Hematopoietic multipotent progenitor cell treated with erythropoietin and hydrocortisone succinate and interleukin-3 and kit ligand, for 8 days (in vitro differentiated cells): ENCODE data around the gene HIBCH.
"Not testable (repeated sequence)": the region's sequence is repeated elsewhere in the genome, so short reads cannot be mapped to it uniquely, and the experiment has no call there.

ENCODE experiments used
- DNase-seq: peaks from one replicate; pipeline ENCODE4 v3.0.0-alpha.2; 2015

HIBCH gene

DNA sequence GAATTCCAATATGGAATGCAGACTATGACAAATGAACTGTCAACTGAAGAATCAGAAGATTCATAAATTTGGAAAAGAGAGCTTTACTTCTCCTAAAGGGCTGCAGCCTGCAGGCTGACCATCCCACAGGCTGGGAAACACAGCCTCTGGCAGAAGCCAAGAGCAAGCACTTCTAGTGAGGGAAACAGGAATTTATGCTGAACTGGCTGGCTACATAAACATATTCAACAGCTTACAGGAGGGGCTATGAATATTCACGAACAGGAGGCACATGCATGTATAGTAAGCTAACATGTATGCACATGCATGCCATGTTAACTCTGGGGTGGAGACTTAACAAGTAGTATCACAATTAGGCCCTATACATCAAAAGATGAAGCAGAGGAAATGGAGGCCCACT is 17.6 kb downstream of the HIBCH start:
- no peak for DNase-seq

DNA sequence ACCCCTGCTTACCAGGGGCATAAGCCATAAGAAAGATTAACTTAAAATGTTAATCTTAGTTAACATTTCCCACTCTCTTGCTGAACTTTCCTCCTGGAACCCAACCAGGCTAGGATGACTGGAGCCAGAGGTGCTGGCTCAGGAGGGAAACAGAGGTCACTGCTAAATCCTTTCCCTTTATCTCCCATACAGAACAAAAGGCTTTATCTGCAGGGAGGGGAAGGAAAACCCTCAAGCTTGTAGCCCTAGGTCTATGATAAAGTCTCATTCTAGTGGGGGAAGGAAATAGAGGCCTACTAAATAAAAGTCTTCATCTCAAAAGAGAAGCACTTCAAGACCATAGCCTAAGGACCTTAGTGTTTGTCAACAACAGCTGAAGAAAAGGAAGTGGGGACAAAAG is 18.6 kb downstream of the HIBCH start:
- DNase-seq: no peak

DNA sequence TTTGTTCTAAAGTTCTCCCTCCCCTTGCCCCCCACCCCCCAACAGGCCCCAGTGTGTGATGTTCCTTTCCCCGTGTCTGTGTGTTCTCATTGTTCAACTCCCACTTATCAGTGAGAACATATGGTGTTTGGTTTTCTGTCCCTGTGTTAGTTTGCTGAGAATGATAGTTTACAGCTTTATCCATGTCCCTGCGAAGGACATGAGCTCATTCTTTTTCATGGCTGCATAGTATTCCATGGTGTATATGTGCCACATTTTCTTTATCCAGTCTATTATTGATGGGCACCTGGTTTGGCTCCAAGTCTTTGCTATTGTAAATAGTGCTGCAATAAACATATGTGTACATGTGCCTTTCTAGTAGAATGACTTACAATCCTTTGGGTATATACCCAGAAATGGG is 21.7 kb downstream of the HIBCH start:
- not testable (repeated sequence) for DNase-seq

DNA sequence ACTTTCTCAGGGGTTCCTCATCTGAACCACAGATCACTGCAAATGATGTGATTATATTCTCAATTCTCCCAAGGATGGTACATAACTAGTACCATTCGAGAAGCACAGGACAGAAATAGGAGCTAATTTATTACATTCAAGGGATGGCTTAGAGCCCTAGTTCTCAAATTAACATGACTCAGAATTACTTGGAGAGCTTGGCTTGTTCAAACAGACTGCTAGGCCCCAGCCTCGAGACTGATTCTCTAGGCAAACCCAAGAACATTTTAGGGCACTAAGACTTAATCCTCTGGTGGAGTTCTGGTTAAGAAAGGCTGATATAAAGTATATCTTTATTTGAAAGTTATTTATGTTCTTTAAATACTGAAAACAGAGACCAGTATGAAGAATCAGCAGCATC is 35.8 kb downstream of the HIBCH start:
- DNase-seq: no peak

DNA sequence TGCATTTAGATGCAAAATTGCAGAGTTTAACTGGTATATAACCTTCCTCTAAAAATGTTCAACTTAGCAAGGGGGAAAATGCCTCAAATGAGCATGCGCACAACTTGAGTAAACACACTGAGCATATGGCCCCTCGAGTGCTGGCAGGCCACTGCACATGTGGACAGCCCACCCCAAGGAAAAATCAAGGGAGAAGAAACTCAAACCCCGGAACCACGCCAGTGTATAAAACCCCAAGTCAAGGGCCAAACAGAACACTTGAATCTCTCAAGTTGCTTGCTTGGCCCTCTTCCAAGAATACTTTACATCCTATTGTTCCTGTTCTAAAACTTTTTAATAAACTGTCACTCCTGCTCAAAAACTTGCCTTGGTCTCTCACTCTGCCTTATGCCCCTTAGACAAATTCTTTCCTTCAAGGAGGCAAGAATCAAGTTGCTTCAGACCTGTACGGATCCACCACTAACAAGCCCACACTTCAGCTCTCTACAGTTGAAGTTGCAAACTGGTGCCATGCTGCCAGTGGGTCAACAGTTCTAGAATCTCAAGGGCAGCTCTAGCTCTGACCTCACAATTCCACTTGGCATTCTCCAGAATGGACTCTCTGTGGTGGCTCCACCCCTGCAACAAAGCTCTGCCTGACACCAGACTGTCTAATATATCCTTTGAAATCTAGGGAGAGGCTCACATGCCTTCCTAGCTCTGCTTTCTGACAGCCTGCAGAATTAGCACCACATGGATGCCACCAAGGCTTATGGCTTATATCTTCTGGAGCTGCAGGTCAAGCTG is 38.9 kb downstream of the HIBCH start:
- no peak for DNase-seq

DNA sequence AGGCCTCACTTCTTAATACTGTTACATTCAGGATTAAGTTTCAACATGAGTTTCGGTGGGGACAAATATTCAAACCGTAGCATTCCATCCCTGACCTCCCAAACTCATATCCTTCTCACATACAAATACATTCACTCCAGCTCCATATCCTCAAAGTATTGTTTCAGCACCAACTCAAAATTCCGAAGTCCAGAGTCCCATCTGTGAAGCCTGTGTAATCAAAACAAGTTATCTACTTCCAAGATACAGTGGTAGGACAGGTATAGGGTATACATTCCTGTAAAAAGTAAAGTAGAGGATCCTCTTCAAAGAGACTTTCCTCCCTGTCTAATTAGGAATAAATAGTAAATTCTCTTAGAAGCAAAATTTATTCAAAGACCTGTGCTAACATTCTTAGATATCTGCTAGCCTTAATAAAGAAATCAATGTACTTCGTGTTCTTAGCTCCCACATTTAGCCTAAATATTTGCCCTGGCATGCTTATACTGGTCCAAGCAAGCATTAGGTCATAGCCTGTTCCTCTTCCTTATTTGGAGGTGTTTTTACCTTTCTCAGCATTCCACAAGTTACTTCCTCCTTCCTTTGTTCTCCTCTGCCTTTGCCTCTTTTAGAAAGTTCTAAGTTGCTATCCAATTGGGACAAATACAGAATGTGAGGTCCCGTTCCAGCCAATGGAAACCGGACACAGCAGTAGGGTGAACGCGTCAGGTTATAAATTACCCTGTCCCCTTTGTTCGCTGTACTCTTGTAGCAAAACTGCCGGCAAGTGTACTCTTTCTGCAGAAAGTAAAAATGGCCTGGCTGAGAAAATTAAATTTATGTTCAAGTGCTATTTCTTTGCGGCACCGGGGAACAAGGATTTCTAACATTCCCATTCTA is 40.1 kb downstream of the HIBCH start:
- not testable (repeated sequence) for DNase-seq

DNA sequence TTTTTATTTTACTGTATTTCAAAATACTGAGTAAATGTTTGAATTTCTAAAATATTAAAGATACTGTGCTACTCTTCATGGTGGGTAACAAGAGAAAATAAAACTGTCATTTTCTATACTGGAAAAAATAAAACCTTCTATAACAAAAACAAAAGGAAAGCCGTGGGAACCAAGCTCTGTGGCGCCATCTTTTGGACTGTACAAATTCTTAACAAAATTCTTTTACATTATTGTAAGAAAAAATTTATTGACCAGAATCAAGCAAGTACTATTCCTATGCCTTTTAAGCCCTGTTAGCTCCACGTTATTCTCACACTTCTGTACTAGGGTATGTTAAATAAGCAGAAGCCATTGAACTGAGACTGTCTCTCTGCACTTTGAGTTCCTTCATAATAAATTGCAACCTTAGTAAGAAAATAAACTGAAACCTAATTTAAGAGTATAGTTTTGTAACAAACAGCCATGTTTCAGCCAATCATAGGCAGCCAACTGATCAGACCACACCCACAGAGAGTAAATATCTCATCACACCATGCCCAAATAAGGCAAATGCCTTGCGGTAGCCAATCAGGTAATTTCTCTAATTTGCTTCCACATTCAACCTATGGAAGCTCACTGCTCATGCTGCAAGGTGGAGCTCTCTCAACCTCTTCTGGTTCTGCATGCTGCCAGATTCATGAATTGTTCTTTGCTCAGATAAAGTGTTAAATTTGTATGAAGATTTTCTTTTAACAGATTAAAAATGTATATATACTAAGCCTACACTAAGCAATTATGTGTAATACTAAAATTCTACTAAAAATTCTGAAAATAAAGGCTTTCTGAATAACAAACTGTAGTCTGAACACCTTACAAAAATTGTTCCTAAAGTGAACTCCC is 42.2 kb downstream of the HIBCH start:
- peak; percentile 78 for DNase-seq

DNA sequence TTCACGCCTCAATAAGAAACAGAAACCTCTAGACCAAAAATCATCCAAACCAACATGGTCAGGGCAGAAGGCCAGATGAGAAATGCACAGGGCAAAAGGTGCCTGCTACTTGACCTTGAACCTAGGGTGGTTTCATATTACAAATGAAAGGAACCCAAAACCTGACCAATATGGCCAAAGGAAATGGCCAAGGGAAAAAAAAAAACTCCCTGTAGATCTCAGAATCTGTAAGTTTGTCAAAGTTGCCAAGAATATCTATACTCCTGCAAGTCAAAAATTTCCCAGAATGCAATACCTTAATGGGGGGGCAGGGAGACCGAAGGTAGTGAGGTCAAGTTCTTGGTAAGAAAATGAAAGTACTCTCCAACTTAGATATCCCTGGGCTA is 47.2 kb downstream of the HIBCH start:
- DNase-seq: no peak

DNA sequence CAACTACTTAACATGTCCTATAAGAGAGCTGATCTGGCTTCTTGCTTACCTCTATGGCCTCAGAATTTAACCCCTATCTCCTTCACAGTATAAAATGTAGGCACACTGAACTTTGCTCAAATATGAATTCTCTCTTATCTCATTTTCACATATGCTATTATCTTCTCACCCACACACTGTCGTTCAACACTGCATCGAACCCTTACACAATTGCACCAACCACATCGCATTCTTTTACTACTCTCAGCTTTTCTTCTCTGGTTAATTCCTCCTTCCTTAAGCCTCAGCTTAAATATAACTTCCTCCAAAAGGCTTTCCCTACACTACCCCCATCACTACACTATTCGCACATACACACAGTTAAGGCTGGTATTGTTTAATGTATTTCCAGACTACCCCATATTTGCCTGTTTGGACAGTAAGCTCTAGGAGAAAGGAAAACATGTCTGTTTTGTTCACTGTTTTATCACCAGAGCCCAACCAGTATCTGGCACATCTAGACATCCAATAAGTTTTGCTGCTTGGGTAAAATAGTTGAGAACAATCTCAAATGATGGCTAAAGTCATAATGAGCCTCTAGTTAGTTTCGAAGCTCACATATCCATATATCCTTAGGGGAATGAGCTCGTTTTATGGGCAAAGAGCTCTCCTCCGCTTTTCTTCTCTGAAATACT is 47.7 kb downstream of the HIBCH start:
- DNase-seq: peak; percentile 95

DNA sequence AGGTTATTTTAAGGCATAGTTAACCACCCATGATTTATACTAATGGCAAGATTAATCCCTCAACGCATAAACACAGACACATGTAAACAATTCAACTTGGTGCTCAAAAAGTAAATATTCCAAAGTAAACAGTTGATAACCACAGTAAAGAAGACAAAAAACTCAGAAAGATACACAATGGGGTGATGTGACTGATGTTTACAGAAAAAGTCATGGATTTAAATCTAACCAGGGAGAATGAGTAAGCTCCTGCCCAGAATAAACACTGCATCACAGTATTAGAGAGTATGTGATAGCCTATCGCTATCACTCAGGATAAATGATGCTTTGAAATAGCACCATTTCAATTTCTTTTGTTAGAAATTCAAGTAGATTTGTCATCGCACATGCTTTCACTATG is 49.3 kb downstream of the HIBCH start:
- DNase-seq: no peak

DNA sequence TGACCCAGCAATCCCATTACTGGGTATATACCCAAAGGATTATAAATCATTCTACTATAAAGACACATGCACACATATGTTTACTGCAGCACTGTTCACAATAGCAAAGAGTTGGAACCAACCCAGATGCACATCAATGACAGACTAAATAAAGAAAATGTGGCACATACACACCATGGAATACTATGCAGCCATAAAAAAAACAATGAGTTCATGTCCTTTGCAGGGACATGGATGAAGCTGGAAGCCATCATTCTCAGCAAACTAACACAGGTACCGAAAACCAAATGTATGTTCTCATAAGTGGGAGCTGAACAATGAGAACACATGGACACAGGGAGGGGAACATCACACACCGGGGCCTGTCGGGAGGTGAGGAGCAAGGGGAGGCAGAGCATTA is 49.9 kb downstream of the HIBCH start:
- DNase-seq: not testable (repeated sequence)

DNA sequence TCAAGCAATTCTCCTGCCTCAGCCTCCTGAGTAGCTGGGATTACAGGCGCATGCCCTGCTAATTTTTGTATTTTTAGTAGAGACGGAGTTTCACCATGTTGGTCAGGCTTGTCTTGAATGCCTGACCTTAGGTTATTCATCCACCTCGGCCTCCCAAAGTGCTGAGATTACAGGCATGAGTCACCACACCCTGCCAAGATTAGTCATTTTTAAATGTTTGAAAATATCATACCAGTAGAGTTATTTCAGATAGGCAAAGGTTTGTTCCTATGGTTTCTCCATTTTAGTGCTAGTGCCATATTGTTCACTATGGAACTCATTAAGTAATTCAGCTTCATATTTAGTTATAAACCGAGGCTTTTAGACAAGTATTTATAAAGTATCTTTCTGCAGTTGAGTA is 52.3 kb downstream of the HIBCH start:
- DNase-seq: no peak

DNA sequence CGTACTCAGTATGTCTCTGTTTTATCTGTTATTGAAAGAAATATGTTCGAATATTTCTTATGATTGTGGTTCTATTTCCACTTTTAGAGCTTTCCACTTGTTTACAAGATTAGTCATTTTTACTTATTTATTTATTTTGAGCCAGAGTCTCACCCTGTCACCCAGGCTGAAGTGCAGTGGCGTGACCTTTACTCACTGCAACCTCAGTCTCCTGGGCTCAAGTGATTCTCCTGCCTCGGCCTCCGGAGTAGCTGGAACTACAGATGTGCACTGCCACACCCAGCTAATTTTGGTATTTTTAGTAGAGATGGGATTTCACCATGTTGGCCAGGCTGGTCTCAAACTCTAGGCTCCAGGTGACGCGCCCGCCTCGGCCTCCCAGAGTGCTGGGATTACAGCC is 53.3 kb downstream of the HIBCH start:
- DNase-seq: no peak

DNA sequence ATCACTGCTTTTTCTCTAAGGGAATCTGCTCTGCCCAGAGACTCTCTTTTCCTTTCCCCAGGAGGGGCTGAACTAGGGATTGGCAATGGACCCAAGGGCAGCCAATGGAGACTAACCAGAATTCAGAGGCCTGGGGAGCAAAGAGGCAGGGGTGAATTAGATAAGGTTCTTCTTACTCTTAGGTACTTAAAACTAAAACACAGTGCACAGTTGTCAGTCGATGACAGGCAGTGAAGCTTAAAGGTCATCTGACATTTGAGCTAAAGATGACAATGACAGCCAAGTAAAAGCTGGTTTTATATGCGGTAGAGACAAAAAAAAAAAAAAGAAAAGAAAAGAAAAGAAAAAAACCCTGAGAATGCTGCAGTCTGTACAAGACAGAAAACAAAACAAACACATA is 57.8 kb downstream of the HIBCH start:
- DNase-seq: no peak

DNA sequence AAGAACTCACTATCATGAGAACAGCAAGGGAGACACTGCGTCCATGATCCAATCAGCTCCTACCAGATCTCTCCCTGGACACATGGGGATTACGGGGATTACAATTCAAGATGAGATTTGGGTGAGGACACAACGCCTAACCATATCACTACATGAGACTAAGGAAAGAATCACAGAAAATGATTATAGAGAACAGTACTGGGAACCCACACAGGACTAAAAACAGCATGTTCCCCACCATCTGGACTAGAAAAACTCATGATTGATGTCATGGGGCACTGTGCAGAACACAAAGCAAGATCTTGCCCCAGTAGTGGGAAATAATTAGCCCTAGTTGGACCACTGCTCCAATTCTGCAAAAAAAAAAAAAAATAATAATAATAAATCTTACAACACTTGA is 63.5 kb downstream of the HIBCH start:
- no peak for DNase-seq

DNA sequence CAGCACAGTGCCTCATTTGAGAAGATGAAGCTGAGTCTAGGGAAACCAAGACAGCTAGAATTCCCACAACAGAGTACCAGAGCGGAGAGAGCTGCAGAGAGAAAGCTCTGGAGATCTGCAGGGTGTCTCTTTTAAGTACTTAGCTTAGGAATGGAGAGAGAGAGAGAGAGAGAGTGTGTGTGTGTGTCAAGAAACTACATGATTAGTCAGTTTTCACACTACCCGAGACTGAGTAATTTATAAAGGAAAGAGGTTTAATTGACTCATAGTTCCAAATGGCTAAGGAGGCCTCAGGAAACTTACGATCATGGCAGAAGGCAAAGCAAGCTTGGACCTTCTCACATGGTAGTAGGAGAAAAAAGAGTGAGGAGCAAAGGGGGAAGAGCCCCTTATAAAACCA is 64.0 kb downstream of the HIBCH start:
- no peak for DNase-seq

DNA sequence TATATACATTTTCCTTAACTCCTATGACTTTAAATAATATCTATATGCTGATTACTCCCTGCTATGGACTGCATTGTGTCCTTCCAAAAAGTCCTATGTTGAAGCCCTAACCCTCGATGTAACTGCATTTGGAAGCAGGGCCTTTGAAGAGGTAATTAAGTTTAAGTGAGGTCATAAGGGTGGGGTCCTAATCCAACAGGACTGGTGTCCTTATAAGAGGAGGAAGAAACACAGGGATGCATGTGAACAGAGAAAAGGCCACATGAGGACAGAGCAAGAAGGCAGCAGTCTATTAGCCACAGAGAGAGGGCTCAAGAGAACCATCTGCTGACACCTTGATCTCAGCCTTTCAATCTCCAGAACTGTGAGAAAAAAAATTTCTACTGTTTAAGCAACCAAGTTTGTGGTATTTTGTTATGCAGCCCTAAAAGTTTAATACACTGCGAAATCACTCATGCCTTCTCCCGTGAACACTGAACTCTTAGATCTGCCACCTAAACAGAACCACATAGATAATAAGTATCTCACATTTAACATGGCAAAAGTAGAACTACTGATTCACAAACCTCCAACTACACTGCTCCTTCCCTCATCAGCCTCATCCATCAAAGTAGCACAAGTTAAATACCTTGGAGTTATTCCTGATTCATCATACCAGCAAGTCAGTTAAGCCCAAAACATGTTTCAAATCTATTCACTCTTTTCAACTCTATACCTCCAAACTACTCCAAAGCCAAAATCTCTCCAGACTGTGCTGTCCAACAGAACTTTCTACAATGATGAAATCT is 65.4 kb downstream of the HIBCH start:
- no peak for DNase-seq

DNA sequence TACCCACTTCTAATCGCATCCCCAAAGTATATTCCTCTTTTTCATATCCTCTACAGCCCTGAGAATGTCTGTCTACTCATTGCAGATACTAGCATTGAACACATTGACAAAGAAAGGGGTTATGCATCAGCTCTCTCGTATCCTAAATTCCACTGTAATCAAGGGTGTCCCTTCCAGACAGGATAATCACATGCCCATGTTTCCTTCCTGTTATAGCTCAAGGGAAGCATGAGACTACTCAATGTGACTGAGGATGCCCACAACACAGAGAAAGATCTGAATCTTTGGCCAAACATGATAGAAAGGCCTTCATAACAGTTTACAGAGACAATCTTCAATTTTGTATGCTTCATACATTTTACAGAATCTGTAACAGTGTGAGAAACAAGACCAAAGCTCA is 69.2 kb downstream of the HIBCH start:
- DNase-seq: no peak

DNA sequence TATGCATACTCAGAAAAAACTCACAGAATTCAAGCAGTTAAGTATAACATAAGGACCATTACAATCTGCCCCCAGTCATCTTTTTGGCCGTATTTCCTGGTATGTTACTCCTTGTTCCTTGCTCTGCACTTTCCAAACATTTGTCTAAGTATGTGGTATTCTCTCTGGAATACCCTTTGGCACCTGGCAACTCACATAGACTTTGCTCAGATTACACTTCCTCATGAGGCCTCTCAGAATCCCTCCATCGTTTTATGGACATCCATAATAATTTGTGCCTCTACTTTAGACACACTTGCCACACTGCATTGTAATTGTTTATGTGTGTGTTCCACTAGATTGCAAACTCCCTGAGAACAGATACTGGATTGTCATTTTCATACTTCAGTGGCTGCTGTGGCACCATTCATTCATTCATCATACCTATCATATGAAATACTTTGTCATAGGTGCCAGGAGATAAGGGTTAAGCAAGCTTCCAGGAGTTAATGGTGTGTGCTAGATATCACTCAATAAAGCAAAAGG is 84.0 kb downstream of the HIBCH start:
- no peak for DNase-seq

DNA sequence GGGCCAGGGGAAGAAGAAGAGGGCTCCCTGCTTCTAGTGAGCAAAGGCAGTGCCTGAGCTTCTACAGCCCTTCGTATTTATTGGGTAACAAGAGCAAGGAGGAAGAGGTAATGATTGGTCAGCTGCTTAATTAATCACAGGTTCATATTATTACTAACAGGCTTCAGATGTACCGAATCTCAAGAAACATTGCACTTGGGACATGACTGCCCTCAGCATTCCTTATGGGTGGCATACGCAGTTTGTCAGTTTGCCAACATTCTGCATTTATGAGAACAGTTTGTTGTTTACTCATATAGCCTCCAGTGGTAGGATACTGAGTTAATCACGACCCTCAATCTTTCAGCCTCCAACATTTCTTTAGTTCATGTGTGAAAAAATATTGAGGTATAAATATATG is 84.5 kb downstream of the HIBCH start:
- no peak for DNase-seq

DNA sequence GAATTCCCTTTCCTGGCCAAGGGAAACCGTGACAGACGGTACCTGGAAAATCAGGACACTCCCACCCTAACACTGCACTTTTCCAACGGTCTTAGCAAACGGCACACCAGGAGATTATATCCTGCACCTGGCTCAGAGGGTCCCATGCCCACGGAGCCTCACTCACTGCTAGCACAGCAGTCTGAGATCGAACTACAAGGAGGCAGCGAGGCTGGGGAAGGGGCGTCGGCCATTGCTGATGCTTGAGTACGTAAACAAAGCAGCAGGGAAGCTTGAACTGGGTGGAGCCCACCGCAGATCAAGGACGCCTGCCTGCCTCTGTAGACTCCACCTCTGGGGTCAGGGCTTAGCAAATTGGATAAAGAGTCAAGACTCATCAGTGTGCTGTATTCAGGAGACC is 95.6 kb downstream of the HIBCH start:
- not testable (repeated sequence) for DNase-seq

DNA sequence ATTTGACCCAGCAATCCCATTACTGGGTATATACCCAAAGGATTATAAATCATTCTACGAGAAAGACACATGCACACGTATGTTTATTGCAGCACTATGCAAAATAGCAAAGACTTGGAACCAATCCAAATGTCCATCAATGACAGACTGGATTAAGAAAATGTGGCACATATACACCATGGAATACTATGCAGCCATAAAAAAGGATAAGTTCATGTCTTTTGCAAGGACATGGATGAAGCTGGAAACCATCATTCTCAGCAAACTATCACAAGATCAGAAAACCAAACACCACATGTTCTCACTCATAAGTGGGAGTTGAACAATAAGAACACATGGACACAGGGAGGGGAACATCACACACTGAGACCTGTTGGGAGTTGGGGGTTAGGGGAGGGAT is 96.9 kb downstream of the HIBCH start:
- not testable (repeated sequence) for DNase-seq
